HepG2 (cell line): ENCODE results near the gene F12. TPM values are rescaled to one million over a fixed set of nuclear protein-coding genes. Genes with fewer than 3 reads are reported as not detected.

ENCODE experiments used
- ATAC-seq: fragments of 200-7000 bp; cut with Tn5 transposase; 3 replicates; pipeline ENCODE4 v1.9.1; 2020; ENCODE audit warnings: mild to moderate bottlenecking, moderate library complexity
- BruUV-seq: library from RNA; stranded (reverse); fragments of 400-500 nt; replicated peaks from 2 replicates; lab custom pipeline; 2021; lab: Mats Ljungman, UMichigan
- CTCF ChIA-PET: fragments of 300-600 bp; formaldehyde crosslinking; extraction: SDS; loops from one replicate; lab custom pipeline; 2021; ENCODE audit warnings: low total read pairs, inconsistent platforms, low intra/inter-chr PET ratio; lab: Yijun Ruan, JAX
- POLR2A ChIA-PET: fragments of 350-600 bp; sonication (Branson Sonifier 250); formaldehyde crosslinking; loops from one replicate; lab custom pipeline; 2020; ENCODE audit warnings: antibody characterized with exemption, inconsistent platforms; lab: Yijun Ruan, JAX
- DNase-seq: peaks from one replicate; pipeline ENCODE4 v3.0.0-alpha.2; 2015; ENCODE audit warnings: low spot score
- FAIRE-seq: peaks from 3 replicates; lab custom pipeline; 2011; peaks lifted over from hg19 to GRCh38; lab: Jason Lieb, UNC
- H2AFZ ChIP-seq: one replicate; pipeline ENCODE4 v1.6.1; 2011; ENCODE audit warnings: low read length, inconsistent platforms
- H3K27ac ChIP-seq: fragments of 300-600 bp; 3 replicates; pipeline ENCODE4 v1.8.0; 2011; ENCODE audit warnings: mixed run types, mild to moderate bottlenecking, mixed read lengths, low read length, inconsistent platforms; ENCODE audit not compliant: insufficient read depth; ENCODE audit errors: extremely low read length
- H3K27me3 ChIP-seq, 2 experiments: fragments of 200-600 bp in 1 of 2; 2 replicates in 1 of 2; 3 replicates in 1 of 2; pipeline versions ENCODE4 v1.6.0 to v1.8.0; 2011; ENCODE audit warnings: low read length in 2 of 2, mild to moderate bottlenecking in 2 of 2, moderate library complexity in 2 of 2, inconsistent platforms in 1 of 2; ENCODE audit not compliant: insufficient read depth in 2 of 2, control insufficient read depth in 1 of 2
- H3K36me3 ChIP-seq, 2 experiments: fragments of 200-600 bp in 1 of 2; replicated peaks in 1 of 2; 2 replicates in 1 of 2; 3 replicates in 1 of 2; pipeline versions ENCODE4 v1.5.1 to v1.8.0; 2011; ENCODE audit warnings: low read length in 2 of 2, inconsistent platforms in 1 of 2; ENCODE audit not compliant: insufficient read depth in 2 of 2, control insufficient read depth in 1 of 2
- H3K4me1 ChIP-seq: 2 replicates; pipeline ENCODE4 v1.5.1; 2012; ENCODE audit warnings: low read length, inconsistent platforms; ENCODE audit not compliant: insufficient read depth
- H3K4me2 ChIP-seq: 2 replicates; pipeline ENCODE4 v1.6.0; 2011; ENCODE audit warnings: low read depth, low read length, inconsistent platforms
- H3K4me3 ChIP-seq, 3 experiments: fragments of 200-600 bp in 1 of 3; sonication (generic), shearing (Covaris generic) in 1 of 3; replicated peaks in 1 of 3; 2 replicates each; pipeline ENCODE4 v1.5.1; 2011 to 2016; ENCODE audit warnings: low read length in 3 of 3, inconsistent platforms in 2 of 3, low read depth in 2 of 3, mild to moderate bottlenecking in 2 of 3, control low read depth in 1 of 3, mixed read lengths in 1 of 3; ENCODE audit not compliant: insufficient read depth in 1 of 3
- H3K79me2 ChIP-seq: one replicate; pipeline ENCODE4 v1.6.1; 2011; ENCODE audit warnings: low read length, inconsistent platforms; ENCODE audit not compliant: insufficient read depth
- H3K9ac ChIP-seq: 2 replicates; pipeline ENCODE4 v1.6.0; 2011; ENCODE audit warnings: mild to moderate bottlenecking, low read depth, low read length, inconsistent platforms; ENCODE audit not compliant: insufficient read depth
- H3K9me3 ChIP-seq: 2 replicates; pipeline ENCODE4 v1.5.1; 2012; ENCODE audit warnings: mild to moderate bottlenecking, low read length
- H4K20me1 ChIP-seq: 2 replicates; pipeline ENCODE4 v1.6.0; 2011; ENCODE audit warnings: inconsistent platforms, mild to moderate bottlenecking, low read length, moderate library complexity; ENCODE audit not compliant: insufficient read depth
- ETV6 ChIP-seq: sonication (generic); formaldehyde crosslinking; conservative IDR thresholded peaks from 2 replicates; pipeline ENCODE4 v1.4.0; 2020; ENCODE audit warnings: missing genetic modification reagents
- JUND ChIP-seq: sonication (generic); formaldehyde crosslinking; IDR thresholded peaks from 2 replicates; pipeline ENCODE4 v1.8.0; 2022; ENCODE audit warnings: mild to moderate bottlenecking, missing genetic modification reagents
- MAF1 ChIP-seq: sonication (generic); formaldehyde crosslinking; IDR thresholded peaks from 2 replicates; pipeline ENCODE4 v1.5.0; 2020; ENCODE audit warnings: missing genetic modification reagents, borderline replicate concordance
- MEIS2 ChIP-seq: sonication (generic); formaldehyde crosslinking; IDR thresholded peaks from 2 replicates; pipeline ENCODE4 v1.9.0; 2021; ENCODE audit warnings: mild to moderate bottlenecking, missing genetic modification reagents
- PCBP1 ChIP-seq: fragments of 200-400 bp; formaldehyde crosslinking; IDR thresholded peaks from 2 replicates; pipeline ENCODE4 v1.6.1; 2017; ENCODE audit warnings: mild to moderate bottlenecking, low read depth, low read length, borderline replicate concordance
- PLRG1 ChIP-seq: fragments of 450-650 bp; conservative IDR thresholded peaks from 2 replicates; pipeline ENCODE4 v1.6.1; 2016
- POGZ ChIP-seq: sonication (generic); formaldehyde crosslinking; IDR thresholded peaks from 2 replicates; pipeline ENCODE4 v1.4.0; 2020; ENCODE audit warnings: mild to moderate bottlenecking, missing genetic modification reagents
- TBX2 ChIP-seq: sonication (generic); formaldehyde crosslinking; IDR thresholded peaks from 2 replicates; pipeline ENCODE4 v1.5.0; 2020; ENCODE audit warnings: missing genetic modification reagents, mild to moderate bottlenecking, borderline replicate concordance
- ZZZ3 ChIP-seq: sonication (generic); formaldehyde crosslinking; IDR thresholded peaks from 2 replicates; pipeline ENCODE4 v1.4.0; 2020; ENCODE audit warnings: missing genetic modification reagents, mild to moderate bottlenecking, borderline replicate concordance
- WGBS: methylation state at CpG from one replicate; pipeline ENCODE4 v1.1.6; 2017; ENCODE audit warnings: low lambda C conversion rate; 5-methylcytosine and 5-hydroxymethylcytosine counted together
- in situ Hi-C: cut with HindIII; loops from 2 replicates; pipeline ENCODE4 v1.10.0; 2017; ENCODE audit warnings: low pct_unique_long_range_greater_than_20kb; ENCODE audit not compliant: extremely low pct_ligation_motif_present
- intact Hi-C: fragments of 100-400 bp; cut with micrococcal nuclease; formaldehyde crosslinking; loops from one replicate; pipeline ENCODE4 v1.10.0; 2022; ENCODE audit not compliant: unreplicated experiment
- polyA plus RNA-seq, 8 experiments: library from polyadenylated mRNA; depleted of rRNA in 3 of 8; stranded (reverse) in 7 of 8; unstranded in 1 of 8; fragments of >200 nt; fragmentation: Illumina TruSeq in 4 of 8; extraction: Trizol in 4 of 8; gene quantifications; 2 replicates each; pipeline versions ENCODE4 v1.2.1 to v1.2.3, GENCODE V29; 2011 to 2016; ENCODE audit warnings: low read depth in 4 of 8, missing spikeins in 1 of 8, mixed read lengths in 1 of 8; ENCODE audit not compliant: insufficient read depth in 1 of 8
- total RNA-seq, 5 experiments: library from RNA; depleted of rRNA; stranded (reverse); fragments of >200 nt; fragmentation: Illumina TruSeq; extraction: Trizol; gene quantifications; 2 replicates each; pipeline ENCODE4 v1.2.3, GENCODE V29; 2016; ENCODE audit warnings: low read depth in 1 of 5
- TF ChIP-seq, protein P1 (sequence below): sonication (generic); formaldehyde crosslinking; IDR thresholded peaks from 2 replicates; pipeline ENCODE4 v1.5.0; 2020; ENCODE audit warnings: missing genetic modification reagents
- TF ChIP-seq, protein P2 (sequence below): sonication (generic); formaldehyde crosslinking; IDR thresholded peaks from 2 replicates; pipeline ENCODE4 v1.4.0; 2020; ENCODE audit warnings: missing genetic modification reagents

F12 gene
- total and polyA plus RNA-seq, 2 of the 13 experiments (the other 11 are each of a cell fraction or from before 2014, with no cell fraction given): 2.5 to 3.0 TPM

DNA sequence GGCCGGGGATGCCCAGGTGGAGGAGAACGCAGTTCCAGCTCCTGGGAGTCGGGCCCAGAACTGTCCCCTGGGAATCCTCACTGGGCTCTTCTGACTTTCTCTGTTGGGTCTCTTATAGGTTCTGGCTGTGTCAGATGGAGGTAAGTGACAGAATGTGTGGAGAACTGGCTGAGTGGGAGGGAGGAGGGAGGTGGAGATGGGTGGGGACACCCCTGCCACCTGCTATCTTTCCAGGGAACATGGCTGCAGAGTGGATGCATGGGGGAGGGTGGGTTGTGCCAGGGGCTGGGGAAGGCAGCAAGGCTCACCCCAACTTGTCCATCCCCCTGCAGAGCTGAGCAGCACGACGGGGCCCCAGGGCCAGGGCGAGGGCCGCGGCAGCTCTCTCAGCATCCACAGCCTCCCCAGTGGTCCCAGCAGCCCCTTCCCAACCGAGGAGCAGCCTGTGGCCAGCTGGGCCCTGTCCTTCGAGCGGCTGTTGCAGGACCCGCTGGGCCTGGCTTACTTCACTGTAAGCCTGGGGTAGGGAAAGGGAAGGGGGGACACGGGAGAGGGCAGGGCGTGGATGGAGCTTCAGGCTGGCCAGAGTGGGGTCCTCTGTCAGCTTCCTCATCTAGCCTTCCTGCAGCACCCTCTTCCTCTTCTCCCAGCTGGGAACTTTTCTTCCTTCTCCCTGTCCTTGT, 43.4 kb downstream of the F12 start (continued):
- TF ChIP-seq ZZZ3 (CRISPR knock-in tag): 0 out of 2 replicates have a peak, but pooled peaks have one; percentile 52
- TF ChIP-seq TBX2 (CRISPR knock-in tag): peak; percentile 8; the same call in 1 of the 2 replicates
- 0 out of 2 replicates have a peak, but pooled peaks have one; percentile 61 for TF ChIP-seq PCBP1
- TF ChIP-seq MAF1: 0 out of 2 replicates have a peak, but pooled peaks have one; percentile 15

DNA sequence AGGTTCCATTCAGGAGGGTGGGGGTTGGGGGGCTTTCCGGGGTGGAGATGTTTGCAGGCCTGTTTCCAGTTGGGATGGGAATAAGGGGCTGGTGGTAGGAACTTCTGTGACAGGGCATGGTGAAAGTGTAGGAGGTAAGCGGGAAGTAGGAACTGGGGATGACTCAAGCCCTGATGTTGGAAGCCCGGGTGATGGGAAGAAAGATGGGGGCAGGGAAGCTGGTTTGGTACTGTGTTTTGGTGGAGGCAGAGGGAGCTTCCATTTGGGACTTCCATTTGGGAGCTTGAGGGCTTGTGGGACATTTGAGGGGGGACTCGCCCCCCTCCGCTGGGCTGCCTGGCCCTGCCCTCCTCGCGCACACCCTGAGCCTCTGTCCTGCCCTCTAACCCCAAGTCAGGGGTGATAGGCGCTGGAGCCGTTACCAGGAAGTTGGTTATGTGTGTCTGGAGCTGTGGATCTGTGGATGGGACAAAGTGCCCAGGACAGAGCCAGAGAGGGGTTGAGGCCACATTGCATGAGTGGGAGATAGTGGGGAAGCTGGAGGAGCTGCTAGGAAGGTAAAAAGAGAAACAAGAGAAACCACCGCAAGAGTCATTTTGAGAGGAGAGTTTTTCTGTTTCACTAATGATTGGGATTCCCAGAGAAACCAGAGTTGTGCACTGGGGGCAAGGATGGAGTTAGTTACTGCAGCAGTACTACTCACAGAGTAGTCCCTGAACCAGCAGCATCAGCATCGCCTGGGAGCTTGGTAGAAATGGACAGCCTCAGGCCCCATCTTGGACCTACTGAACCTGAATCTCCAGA, 45.0 kb downstream of the F12 start:
- H3K4me1 ChIP-seq: peaks cover 88% of the 10 kb centered on the region
- WGBS: 76% methylated on average over 10 of the region's 11 CpGs
- FAIRE-seq (no peak), ATAC-seq (no peak), DNase-seq (no peak)
- no peak overlapping the region for H2AFZ ChIP-seq
- H3K27ac ChIP-seq: no peak overlapping the region
- H3K27me3 ChIP-seq: peaks cover 0 to 23% of the 10 kb centered on the region in 2 experiments; a peak in 4 of 5 replicates
- H3K36me3 ChIP-seq: no peaks in the 10 kb centered on the region
- H3K4me2 ChIP-seq: no peak overlapping the region
- intact Hi-C loops (no loop called here), in situ Hi-C loops (loop anchor here (5.0 to 25.0 kb wide), 2 partner anchors 52 to 827 kb away; partner anchors contain the start of genes CDHR2, MXD3 and RNF44)
- no peaks in the 10 kb centered on the region for H4K20me1 ChIP-seq
- no peaks in the 10 kb centered on the region for H3K9me3 ChIP-seq
- BruUV-seq: no TSS peak
- ChIA-PET CTCF (no interaction called here), POLR2A (interaction anchor here (3.0 to 7.9 kb wide), 3 partner anchors 10 to 15 kb away, joined by 12 to 239 read pairs (median 41); partner anchors contain the start of gene LMAN2)
- H3K9ac ChIP-seq: no peak overlapping the region
- no peaks in the 10 kb centered on the region for H3K79me2 ChIP-seq
- no peak for TF ChIP-seq JUND (CRISPR knock-in tag)
- no peak for TF ChIP-seq MEIS2 (CRISPR knock-in tag)
- no peak for TF ChIP-seq ETV6 (CRISPR knock-in tag)
- TF ChIP-seq, protein P1, sequence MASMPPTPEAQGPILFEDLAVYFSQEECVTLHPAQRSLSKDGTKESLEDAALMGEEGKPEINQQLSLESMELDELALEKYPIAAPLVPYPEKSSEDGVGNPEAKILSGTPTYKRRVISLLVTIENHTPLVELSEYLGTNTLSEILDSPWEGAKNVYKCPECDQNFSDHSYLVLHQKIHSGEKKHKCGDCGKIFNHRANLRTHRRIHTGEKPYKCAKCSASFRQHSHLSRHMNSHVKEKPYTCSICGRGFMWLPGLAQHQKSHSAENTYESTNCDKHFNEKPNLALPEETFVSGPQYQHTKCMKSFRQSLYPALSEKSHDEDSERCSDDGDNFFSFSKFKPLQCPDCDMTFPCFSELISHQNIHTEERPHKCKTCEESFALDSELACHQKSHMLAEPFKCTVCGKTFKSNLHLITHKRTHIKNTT (CRISPR knock-in tag): no peak
- no peak for TF ChIP-seq PLRG1
- TF ChIP-seq, protein P2, sequence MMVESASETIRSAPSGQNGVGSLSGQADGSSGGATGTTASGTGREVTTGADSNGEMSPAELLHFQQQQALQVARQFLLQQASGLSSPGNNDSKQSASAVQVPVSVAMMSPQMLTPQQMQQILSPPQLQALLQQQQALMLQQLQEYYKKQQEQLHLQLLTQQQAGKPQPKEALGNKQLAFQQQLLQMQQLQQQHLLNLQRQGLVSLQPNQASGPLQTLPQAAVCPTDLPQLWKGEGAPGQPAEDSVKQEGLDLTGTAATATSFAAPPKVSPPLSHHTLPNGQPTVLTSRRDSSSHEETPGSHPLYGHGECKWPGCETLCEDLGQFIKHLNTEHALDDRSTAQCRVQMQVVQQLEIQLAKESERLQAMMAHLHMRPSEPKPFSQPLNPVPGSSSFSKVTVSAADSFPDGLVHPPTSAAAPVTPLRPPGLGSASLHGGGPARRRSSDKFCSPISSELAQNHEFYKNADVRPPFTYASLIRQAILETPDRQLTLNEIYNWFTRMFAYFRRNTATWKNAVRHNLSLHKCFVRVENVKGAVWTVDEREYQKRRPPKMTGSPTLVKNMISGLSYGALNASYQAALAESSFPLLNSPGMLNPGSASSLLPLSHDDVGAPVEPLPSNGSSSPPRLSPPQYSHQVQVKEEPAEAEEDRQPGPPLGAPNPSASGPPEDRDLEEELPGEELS (CRISPR knock-in tag): no peak
- no peak for TF ChIP-seq POGZ
- no peak overlapping the region for H3K4me3 ChIP-seq
